ENCODE data around the gene MTA1.

GRCh38 chr14:105377555-105378182, 42.0 kb upstream of the MTA1 start:
- TF ChIP-seq ZNF274 (IDR thresholded peaks at IDR 0.05; ENCODE audit: low read depth, low read length) (no peak), YY1 (IDR thresholded peaks at IDR 0.05; ENCODE audit: insufficient read depth, insufficient read length) (no peak), SUZ12 (IDR thresholded peaks at IDR 0.05; ENCODE audit: extremely low read depth, insufficient read depth, insufficient read length) (no peak)
